HL-60/S4 treated with retinoic acid at 250 ng/mL for 4 days and 3 days (cell line): ENCODE data around the gene LRIT2.

ENCODE experiments used
- in situ Hi-C: fragments of 300-500 bp; cut with MboI; formaldehyde crosslinking; loops from 2 replicates; pipeline ENCODE4 v1.7.0; 2022; ENCODE audit warnings: low sequenced_read_pairs

The LRIT2 gene

GRCh38 chr10:84225427-84226173 is at the start of gene LRIT2:
Gene LRIT2, minus strand, starts transcription at chr10:84225544. Its CDS starts 24 bp downstream, at chr10:84225520.
- in situ Hi-C loops = no loop called here

DNA sequence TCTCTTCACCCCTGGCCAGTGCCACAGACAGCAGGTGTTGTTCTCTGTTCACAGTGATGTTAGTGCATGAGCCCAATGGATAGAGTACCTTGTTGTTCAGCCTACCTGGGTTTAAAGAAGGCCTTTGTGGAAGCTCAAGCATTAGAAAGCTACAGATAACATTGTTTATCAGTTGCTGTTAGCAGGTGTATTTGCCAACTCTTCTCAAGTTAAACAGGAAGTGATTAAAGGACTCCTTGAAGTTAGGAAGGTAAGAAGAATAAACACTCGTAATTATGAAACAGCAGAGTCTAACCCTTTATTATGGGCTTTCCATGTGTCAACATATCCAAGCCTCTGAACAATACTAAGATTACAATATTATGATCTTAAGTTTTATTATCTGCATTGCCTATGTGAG is 45.4 kb upstream of the LRIT2 start:
- in situ Hi-C loops = no loop called here

- in situ Hi-C loops = loop anchor here (10.0 kb wide), 1 partner anchor 265 kb away; no protein-coding TSS in a partner anchor
Observed at GRCh38 chr10:84269773-84270172, 44.4 kb upstream of the LRIT2 start.

DNA sequence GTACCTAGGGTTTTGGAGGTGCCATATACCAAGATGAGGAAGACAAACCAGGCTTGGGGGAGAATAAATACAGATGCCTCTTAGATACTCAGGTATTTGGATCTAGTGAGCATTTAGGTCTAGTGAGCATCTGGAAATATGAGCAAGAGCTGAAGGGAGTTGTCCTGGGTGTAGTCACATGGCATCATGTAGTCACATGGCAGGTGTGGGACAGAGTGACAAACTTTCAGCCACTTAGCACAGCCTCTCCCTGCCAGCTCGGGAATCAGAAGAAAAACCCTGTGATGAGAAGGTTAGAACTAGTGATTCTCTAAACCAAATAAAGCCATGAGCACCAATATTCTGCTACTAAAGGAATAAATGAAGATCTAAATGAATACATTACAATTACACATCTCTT is 43.8 kb upstream of the LRIT2 start:
- in situ Hi-C loops = loop anchor here (10.0 kb wide), 1 partner anchor 266 kb away; no protein-coding TSS in a partner anchor

GRCh38 chr10:84267503-84268126 is 42.3 kb upstream of the LRIT2 start:
- in situ Hi-C loops = loop anchor here (10.0 kb wide), 1 partner anchor 267 kb away; no protein-coding TSS in a partner anchor

GRCh38 chr10:84265418-84265817 is 40.1 kb upstream of the LRIT2 start:
- in situ Hi-C loops = loop anchor here (10.0 kb wide), 1 partner anchor 269 kb away; no protein-coding TSS in a partner anchor

DNA sequence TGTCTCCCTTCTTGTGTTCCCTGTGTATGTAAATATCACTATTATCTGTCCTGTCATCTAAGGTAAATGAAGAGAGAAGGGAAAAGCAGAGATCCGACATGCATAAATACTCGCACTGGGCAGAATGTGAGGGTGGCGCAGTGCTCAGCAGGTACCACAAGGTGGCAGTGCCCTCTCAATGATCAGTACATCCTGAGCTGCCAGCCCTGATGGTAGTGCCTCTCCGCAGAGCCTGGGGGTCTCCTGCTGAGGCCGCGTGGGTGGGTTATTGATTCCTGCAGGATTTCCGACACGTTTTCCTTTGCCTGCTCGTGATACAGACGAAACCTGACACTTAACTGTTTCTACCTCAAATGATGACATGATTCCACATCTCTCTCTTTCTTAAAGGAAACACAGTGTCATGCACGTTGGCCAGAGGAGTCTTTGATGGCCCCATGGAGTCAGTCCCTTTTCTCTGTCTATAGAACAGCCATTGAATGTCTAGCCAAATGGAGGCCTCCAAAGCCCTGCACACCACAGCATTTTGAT is 39.3 kb upstream of the LRIT2 start:
- in situ Hi-C loops = loop anchor here (10.0 kb wide), 1 partner anchor 270 kb away; no protein-coding TSS in a partner anchor

DNA sequence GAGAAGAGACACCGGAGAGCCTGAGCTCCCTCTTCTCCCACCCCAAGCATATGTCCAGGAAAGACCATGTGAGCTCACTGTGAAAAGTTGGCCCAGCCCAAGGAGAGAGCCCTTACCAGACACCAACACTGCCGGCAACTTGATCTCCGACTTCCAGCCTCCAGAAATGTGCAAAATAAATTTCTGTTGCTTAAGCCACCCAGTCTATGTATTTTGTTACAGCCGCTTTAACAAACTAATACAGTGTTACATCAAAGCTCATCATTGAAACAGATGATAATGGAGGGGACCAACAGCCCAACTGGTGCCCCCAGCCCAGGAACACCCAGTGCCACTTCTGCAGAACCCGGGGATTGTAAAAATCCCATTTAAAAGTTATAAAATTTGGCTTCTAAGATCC is 38.4 kb upstream of the LRIT2 start:
- in situ Hi-C loops = loop anchor here (10.0 kb wide), 1 partner anchor 271 kb away; no protein-coding TSS in a partner anchor

- in situ Hi-C loops = loop anchor here (10.0 kb wide), 1 partner anchor 272 kb away; no protein-coding TSS in a partner anchor
Observed at GRCh38 chr10:84262190-84262956, 37.0 kb upstream of the LRIT2 start.

DNA sequence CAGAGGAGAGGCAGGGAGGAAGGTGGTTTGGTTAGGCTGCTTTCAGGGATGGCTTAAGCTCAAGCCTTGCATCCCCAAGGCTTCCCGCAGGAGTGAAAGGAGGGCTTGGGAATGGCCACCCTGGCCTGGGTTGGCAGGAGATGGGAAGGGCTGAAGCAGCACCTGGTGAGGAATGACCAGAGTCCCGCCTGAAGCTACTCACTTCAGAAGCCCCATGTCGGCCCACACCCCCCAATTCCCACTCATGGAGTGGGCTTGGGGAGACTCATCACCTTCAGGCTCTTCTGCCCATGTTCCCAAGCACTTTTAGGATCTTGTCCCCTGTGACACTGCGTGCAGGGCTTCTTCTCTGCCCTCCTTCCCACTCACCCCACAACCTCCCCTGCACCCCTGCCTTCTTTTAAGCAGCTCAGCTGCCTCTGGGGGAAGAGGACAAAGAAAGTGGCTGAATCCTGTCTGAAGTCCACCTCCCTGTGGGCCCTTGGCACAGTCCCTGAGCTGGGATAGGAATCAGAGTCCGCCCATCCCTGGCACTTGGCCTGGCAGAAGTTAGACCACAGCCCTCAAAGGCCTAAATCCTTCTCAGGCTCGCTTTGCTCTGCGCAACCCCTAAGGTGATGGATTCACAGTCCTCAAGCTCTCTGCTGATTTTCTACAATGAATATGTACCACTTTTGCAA is 36.0 kb upstream of the LRIT2 start:
- in situ Hi-C loops = loop anchor here (10.0 kb wide), 1 partner anchor 273 kb away; no protein-coding TSS in a partner anchor

DNA sequence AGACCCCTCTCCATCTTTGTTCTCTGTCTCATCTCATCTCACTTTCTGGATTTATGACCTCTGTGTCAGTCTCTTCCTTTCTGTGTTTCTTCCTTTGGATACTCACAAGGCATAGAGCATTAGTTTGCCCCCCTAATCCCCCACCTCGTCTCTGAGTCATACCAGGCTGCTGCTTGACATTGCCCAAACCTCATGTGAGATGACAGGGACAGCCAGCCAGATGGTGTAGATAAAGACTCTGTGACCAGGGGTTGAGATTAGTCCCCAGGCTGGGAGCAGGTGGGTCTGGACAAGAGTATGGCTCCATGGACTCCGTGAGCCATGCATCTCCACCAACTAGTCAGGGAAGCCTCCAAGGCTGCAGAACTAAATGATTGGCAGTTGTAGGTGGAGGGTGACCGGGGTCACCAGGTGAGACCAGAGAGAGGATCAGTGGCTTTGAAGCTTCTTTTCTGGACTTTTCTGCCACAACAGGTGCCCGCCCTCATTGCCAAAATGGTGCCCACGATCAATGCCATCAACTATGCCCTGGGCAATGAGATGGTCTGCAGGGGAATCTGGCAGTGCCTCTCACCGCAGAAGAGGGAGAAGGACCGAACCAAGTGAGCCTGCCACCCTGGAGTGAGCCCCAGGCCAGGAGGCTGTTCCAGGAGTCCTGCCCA is 32.8 kb upstream of the LRIT2 start:
- in situ Hi-C loops = no loop called here

- in situ Hi-C loops = no loop called here
Observed at GRCh38 chr10:84257343-84258020, 32.1 kb upstream of the LRIT2 start.

DNA sequence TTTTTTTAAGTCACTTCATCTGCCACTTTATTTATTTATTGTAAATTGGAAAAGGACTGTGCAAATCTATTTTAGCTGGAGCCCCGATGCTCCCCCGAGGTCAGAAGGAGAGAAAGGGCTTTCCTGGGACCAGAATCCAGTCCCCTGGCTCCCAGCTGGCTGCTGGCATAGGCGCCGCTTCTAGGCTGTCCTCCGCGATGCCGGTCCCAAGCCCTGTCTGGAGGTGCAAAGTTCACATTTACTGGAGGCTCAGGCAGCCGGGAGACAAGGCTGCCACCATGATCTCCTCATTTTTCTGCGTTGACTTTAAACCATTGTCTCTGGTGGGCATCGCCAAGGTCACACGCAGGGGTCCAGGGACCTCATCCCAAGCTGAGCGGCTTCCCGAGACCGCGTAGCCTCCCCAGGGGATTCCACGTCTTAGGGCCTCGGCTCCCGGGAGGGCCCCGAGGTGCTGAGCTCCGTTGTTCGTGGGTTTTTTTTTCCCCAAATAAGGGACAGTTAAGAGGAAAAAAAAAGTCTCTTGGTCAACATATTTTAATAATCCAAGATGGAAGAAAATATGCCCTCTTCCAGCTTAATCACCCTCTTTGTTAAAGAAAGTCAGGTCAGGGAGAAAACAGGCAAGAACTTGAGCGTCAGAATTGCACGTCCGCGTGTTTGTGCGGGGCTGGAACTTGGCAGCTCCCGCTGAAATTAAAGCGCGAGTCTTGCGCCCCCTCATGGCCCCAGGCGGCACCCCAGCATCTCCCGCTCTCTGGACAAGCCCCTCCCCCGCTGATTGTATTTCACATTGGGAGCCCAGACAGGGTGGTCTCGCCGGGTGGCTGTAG is 31.4 kb upstream of the LRIT2 start:
- in situ Hi-C loops = no loop called here

DNA sequence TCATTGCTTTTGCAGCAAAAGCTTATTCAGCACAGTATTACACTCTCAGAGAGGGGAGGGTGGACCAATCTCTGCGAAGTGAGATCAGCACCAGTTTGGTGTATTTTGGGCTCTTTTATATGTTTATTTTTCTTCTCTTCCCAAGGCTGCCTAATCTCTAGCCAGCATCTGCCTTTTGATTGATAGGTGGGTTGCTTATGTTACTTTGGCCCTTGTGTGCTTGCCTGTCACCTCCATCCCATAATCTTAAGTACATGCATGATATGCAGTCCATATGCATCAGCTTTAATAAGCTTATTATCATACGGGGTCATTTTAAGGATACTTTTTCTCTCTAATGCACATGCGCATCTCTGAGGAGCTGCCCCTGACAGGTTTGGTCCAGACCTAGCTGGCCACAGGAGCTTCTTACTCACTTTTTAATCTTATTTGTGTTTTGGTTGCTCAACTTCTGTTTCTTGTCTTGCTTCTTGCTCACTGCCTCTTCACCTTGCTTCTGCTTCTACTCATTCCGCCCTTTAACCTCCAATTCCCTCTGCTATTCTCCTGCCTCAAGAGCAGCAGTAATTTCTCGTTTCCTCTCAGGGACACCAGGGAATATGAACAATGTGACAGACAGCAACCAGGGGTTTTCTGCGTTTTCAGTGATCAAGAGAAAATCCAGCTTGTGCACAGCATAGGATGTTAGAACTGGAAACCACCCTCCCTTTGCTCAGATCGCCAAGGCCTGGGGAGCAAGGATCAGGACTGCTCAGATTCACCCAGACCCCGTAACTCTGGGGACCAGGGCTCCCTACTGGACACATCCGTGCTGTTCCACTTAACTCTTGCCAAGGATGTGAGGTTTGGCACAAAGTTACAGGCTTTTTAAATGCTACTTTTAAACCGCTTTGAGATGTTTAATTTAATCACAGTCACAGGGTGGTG is 29.5 kb upstream of the LRIT2 start:
- in situ Hi-C loops = no loop called here

DNA sequence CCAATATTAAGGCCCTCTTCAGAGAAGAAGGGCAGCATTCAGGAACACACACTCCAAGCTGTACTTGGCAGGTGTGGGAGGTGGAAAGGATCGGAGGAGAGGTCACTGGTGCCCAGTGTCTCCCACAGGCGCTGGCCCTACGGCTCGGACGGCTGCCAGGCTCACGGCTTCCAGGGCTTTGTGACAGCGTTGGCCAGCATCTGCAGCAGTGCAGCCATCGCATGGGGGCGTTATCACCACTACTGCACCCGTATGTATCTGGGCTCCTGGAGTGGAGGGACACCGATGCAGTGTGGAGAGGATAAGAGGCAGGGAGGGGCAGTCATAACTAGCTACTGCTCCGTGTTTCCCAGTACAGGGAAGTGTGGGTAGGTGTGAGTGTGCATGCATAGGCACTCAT is 23.4 kb upstream of the LRIT2 start:
- in situ Hi-C loops = no loop called here

- in situ Hi-C loops = no loop called here
Observed at GRCh38 chr10:84247496-84247895, 22.2 kb upstream of the LRIT2 start.

- in situ Hi-C loops = no loop called here
Observed at GRCh38 chr10:84244651-84245270, 19.4 kb upstream of the LRIT2 start, which contains the start of gene RGR. Gene RGR, plus strand, starts transcription at chr10:84245053. Its CDS starts 38 bp downstream, at chr10:84245091.
